Left forelimb (tissue), 1 donor: Measurements from ENCODE around the gene ARHGAP42.

Experiments
- DNase-seq: peaks from one replicate; pipeline ENCODE4 v3.0.0-alpha.2; 2018; ENCODE audit warnings: low spot score

Gene ARHGAP42

GRCh38 chr11:100759106-100759505 lies 72.0 kb downstream of the ARHGAP42 start:
- no peak for DNase-seq

- no peak for DNase-seq
Measured at GRCh38 chr11:100759856-100760255, 72.8 kb downstream of the ARHGAP42 start.

- DNase-seq = no peak
Measured at GRCh38 chr11:100760744-100761143, 73.7 kb downstream of the ARHGAP42 start.

GRCh38 chr11:100761841-100762240 lies 74.8 kb downstream of the ARHGAP42 start:
- no peak for DNase-seq

GRCh38 chr11:100766764-100767163 lies 79.7 kb downstream of the ARHGAP42 start:
- no peak for DNase-seq

GRCh38 chr11:100769165-100769564 lies 82.1 kb downstream of the ARHGAP42 start:
- DNase-seq = no peak

GRCh38 chr11:100769617-100770016 lies 82.5 kb downstream of the ARHGAP42 start:
- no peak for DNase-seq

- DNase-seq = no peak
Measured at GRCh38 chr11:100774132-100774531, 87.0 kb downstream of the ARHGAP42 start.

- DNase-seq = no peak
Measured at GRCh38 chr11:100774859-100775258, 87.8 kb downstream of the ARHGAP42 start.

- no peak for DNase-seq
Measured at GRCh38 chr11:100776212-100776896, 89.3 kb downstream of the ARHGAP42 start.

- DNase-seq = no peak
Measured at GRCh38 chr11:100777103-100777502, 90.0 kb downstream of the ARHGAP42 start.

GRCh38 chr11:100777736-100778135 lies 90.6 kb downstream of the ARHGAP42 start:
- DNase-seq = no peak

- no peak for DNase-seq
Measured at GRCh38 chr11:100778166-100778785, 91.2 kb downstream of the ARHGAP42 start.

GRCh38 chr11:100780470-100780869 lies 93.4 kb downstream of the ARHGAP42 start:
- DNase-seq = no peak

- no peak for DNase-seq
Measured at GRCh38 chr11:100785148-100785983, 98.3 kb downstream of the ARHGAP42 start.

- DNase-seq = no peak
Measured at GRCh38 chr11:100788561-100789295, 101.6 kb downstream of the ARHGAP42 start.

- no peak for DNase-seq
Measured at GRCh38 chr11:100789500-100789899, 102.4 kb downstream of the ARHGAP42 start.

GRCh38 chr11:100790073-100790472 lies 103.0 kb downstream of the ARHGAP42 start:
- DNase-seq = no peak

- no peak for DNase-seq
Measured at GRCh38 chr11:100791103-100791502, 104.0 kb downstream of the ARHGAP42 start.

- DNase-seq = no peak
Measured at GRCh38 chr11:100791860-100792259, 104.8 kb downstream of the ARHGAP42 start.

GRCh38 chr11:100793525-100793924 lies 106.4 kb downstream of the ARHGAP42 start:
- no peak for DNase-seq

GRCh38 chr11:100794446-100794845 lies 107.4 kb downstream of the ARHGAP42 start:
- DNase-seq = no peak
